Activated naive CD8-positive, alpha-beta T cell treated with anti-CD3 and anti-CD28 coated beads, Interleukin-2, amount 50 U/mL, for 24 hours (primary cell): Measurements from ENCODE around the gene ZNF382.
"Not testable (repeated sequence)": the region's sequence is repeated elsewhere in the genome, so short reads cannot be mapped to it uniquely, and the experiment has no call there.

Source experiments
- ATAC-seq: fragments of 150-1000 bp; cut with Tn5 transposase; one replicate; pipeline ENCODE4 v1.10.0; 2021
- DNase-seq: peaks from one replicate; pipeline ENCODE4 v3.0.0; 2021
- H3K27ac Mint-ChIP-seq: one replicate; pipeline ENCODE4 v1.8.0; 2021; ENCODE audit warnings: mild to moderate bottlenecking, mixed read lengths
- H3K27me3 Mint-ChIP-seq: one replicate; pipeline ENCODE4 v1.8.0; 2021; ENCODE audit warnings: mixed read lengths
- H3K36me3 Mint-ChIP-seq: one replicate; pipeline ENCODE4 v1.8.0; 2021; ENCODE audit warnings: low read depth, mixed read lengths
- H3K4me1 Mint-ChIP-seq: one replicate; pipeline ENCODE4 v1.8.0; 2021; ENCODE audit warnings: mixed read lengths
- H3K4me3 Mint-ChIP-seq: one replicate; pipeline ENCODE4 v1.8.0; 2021; ENCODE audit warnings: mild to moderate bottlenecking, moderate library complexity, mixed read lengths
- H3K9me3 Mint-ChIP-seq: one replicate; pipeline ENCODE4 v1.8.0; 2021; ENCODE audit warnings: mixed read lengths

ZNF382 gene

GRCh38 chr19:36605101-36605876, at the start of gene ZNF382:
Gene ZNF382 (plus strand): TSS chr19:36605313. CDS start chr19:36609915, 4,602 bp downstream.
- Mint-ChIP-seq H3K9me3 (peaks cover 32% of the 10 kb centered on the region), H3K4me1 (peaks cover 18% of the 10 kb centered on the region)

GRCh38 chr19:36564391-36564790, 40.7 kb upstream of the ZNF382 start:
- peaks cover 97% of the 10 kb centered on the region for H3K36me3 Mint-ChIP-seq
- DNase-seq: no peak
- H3K27me3 Mint-ChIP-seq: no peaks in the 10 kb centered on the region
- H3K9me3 Mint-ChIP-seq: peaks cover 67% of the 10 kb centered on the region
- ATAC-seq: no peak
- no peak overlapping the region for H3K27ac Mint-ChIP-seq
- H3K4me1 Mint-ChIP-seq: peaks cover 6% of the 10 kb centered on the region
- no peak overlapping the region for H3K4me3 Mint-ChIP-seq

More at GRCh38 chr19:36605101-36605876, at the start of gene ZNF382:
- H3K27ac Mint-ChIP-seq: peak within 1 kb of the TSS; percentile 95
- H3K27me3 Mint-ChIP-seq: peaks cover 2% of the 10 kb centered on the region
- ATAC-seq: peak; percentile 82
- peak; percentile 88 for DNase-seq
- peaks cover 53% of the 10 kb centered on the region for H3K36me3 Mint-ChIP-seq
- peak within 1 kb of the TSS; percentile 94 for H3K4me3 Mint-ChIP-seq

GRCh38 chr19:36572593-36573019, 32.5 kb upstream of the ZNF382 start:
- Mint-ChIP-seq H3K4me1 (peaks cover 36% of the 10 kb centered on the region), H3K27me3 (no peaks in the 10 kb centered on the region), H3K36me3 (peaks cover 81% of the 10 kb centered on the region), H3K4me3 (peak overlapping the region; percentile 90), H3K27ac (peak overlapping the region; percentile 92), H3K9me3 (peaks cover 38% of the 10 kb centered on the region)
- ATAC-seq (no peak), DNase-seq (no peak)

- peak; percentile 80 for DNase-seq
- Mint-ChIP-seq H3K4me3 (peak within 1 kb of the TSS; percentile 90), H3K27me3 (no peaks in the 10 kb centered on the region), H3K36me3 (peaks cover 79% of the 10 kb centered on the region), H3K4me1 (peaks cover 36% of the 10 kb centered on the region), H3K27ac (peak within 1 kb of the TSS; percentile 92), H3K9me3 (peaks cover 33% of the 10 kb centered on the region)
- ATAC-seq: peak; percentile 97
These were observed 31.9 kb upstream of the ZNF382 start, which contains the start of gene ZNF529 for GRCh38 chr19:36573020-36573894. Gene ZNF529 (minus strand): TSS chr19:36573292. CDS start chr19:36572346, 946 bp downstream.

GRCh38 chr19:36573895-36574720, 31.0 kb upstream of the ZNF382 start:
- peaks cover 79% of the 10 kb centered on the region for H3K36me3 Mint-ChIP-seq
- peak overlapping the region; percentile 92 for H3K27ac Mint-ChIP-seq
- H3K4me1 Mint-ChIP-seq: peaks cover 31% of the 10 kb centered on the region
- ATAC-seq (no peak), DNase-seq (no peak)
- peaks cover 29% of the 10 kb centered on the region for H3K9me3 Mint-ChIP-seq
- H3K27me3 Mint-ChIP-seq: no peaks in the 10 kb centered on the region
- H3K4me3 Mint-ChIP-seq: peak overlapping the region; percentile 90

GRCh38 chr19:36574741-36575140, 30.4 kb upstream of the ZNF382 start:
- H3K4me1 Mint-ChIP-seq: peaks cover 29% of the 10 kb centered on the region
- H3K27ac Mint-ChIP-seq: peak overlapping the region; percentile 44
- ATAC-seq (no peak), DNase-seq (no peak)
- no peaks in the 10 kb centered on the region for H3K27me3 Mint-ChIP-seq
- H3K4me3 Mint-ChIP-seq: peak overlapping the region; percentile 90
- H3K9me3 Mint-ChIP-seq: peaks cover 31% of the 10 kb centered on the region
- peaks cover 78% of the 10 kb centered on the region for H3K36me3 Mint-ChIP-seq

GRCh38 chr19:36577271-36577996, 27.7 kb upstream of the ZNF382 start:
- Mint-ChIP-seq H3K9me3 (peaks cover 40% of the 10 kb centered on the region), H3K4me3 (no peak overlapping the region), H3K27me3 (no peaks in the 10 kb centered on the region), H3K36me3 (peaks cover 83% of the 10 kb centered on the region), H3K4me1 (peaks cover 21% of the 10 kb centered on the region), H3K27ac (no peak overlapping the region)
- no peak for ATAC-seq
- DNase-seq: no peak

GRCh38 chr19:36579255-36579654, 25.9 kb upstream of the ZNF382 start:
- Mint-ChIP-seq H3K27me3 (no peaks in the 10 kb centered on the region), H3K4me1 (peaks cover 9% of the 10 kb centered on the region), H3K4me3 (no peak overlapping the region), H3K27ac (no peak overlapping the region), H3K9me3 (peaks cover 45% of the 10 kb centered on the region), H3K36me3 (peaks cover 85% of the 10 kb centered on the region)
- DNase-seq (no peak), ATAC-seq (no peak)

GRCh38 chr19:36602681-36603080, 2.4 kb upstream of the ZNF382 start:
- peaks cover 46% of the 10 kb centered on the region for H3K36me3 Mint-ChIP-seq
- DNase-seq, H3K27ac Mint-ChIP-seq, ATAC-seq, H3K4me3 Mint-ChIP-seq, H3K27me3 Mint-ChIP-seq: not testable (repeated sequence)
- H3K9me3 Mint-ChIP-seq: peaks cover 29% of the 10 kb centered on the region
- peaks cover 18% of the 10 kb centered on the region for H3K4me1 Mint-ChIP-seq

- Mint-ChIP-seq H3K4me1 (peaks cover 18% of the 10 kb centered on the region), H3K9me3 (peaks cover 34% of the 10 kb centered on the region), H3K4me3 (peak overlapping the region; percentile 94), H3K27me3 (peaks cover 2% of the 10 kb centered on the region), H3K27ac (peak overlapping the region; percentile 95), H3K36me3 (peaks cover 49% of the 10 kb centered on the region)
- peak; percentile 98 for ATAC-seq
- peak; percentile 86 for DNase-seq
These were observed 435 bp upstream of the ZNF382 start for GRCh38 chr19:36604656-36605100.

- Mint-ChIP-seq H3K36me3 (peaks cover 56% of the 10 kb centered on the region), H3K27ac (peak overlapping the region; percentile 95), H3K4me1 (peaks cover 18% of the 10 kb centered on the region), H3K27me3 (peaks cover 2% of the 10 kb centered on the region), H3K9me3 (peaks cover 32% of the 10 kb centered on the region), H3K4me3 (peak overlapping the region; percentile 94)
- ATAC-seq: no peak
- no peak for DNase-seq
These were observed 865 bp downstream of the ZNF382 start for GRCh38 chr19:36605877-36606478.

GRCh38 chr19:36627057-36627456, 21.9 kb downstream of the ZNF382 start:
- Mint-ChIP-seq H3K27ac (no peak overlapping the region), H3K4me3 (no peak overlapping the region), H3K9me3 (peaks cover 59% of the 10 kb centered on the region)

GRCh38 chr19:36635342-36635741, 30.2 kb downstream of the ZNF382 start:
- H3K36me3 Mint-ChIP-seq: peaks cover 62% of the 10 kb centered on the region
- DNase-seq (no peak), ATAC-seq (no peak)
- no peaks in the 10 kb centered on the region for H3K4me1 Mint-ChIP-seq
- H3K27me3 Mint-ChIP-seq: no peaks in the 10 kb centered on the region
- H3K9me3 Mint-ChIP-seq: peaks cover 65% of the 10 kb centered on the region
- H3K27ac Mint-ChIP-seq: no peak overlapping the region
- no peak overlapping the region for H3K4me3 Mint-ChIP-seq

More at GRCh38 chr19:36627057-36627456, 21.9 kb downstream of the ZNF382 start:
- Mint-ChIP-seq H3K36me3 (peaks cover 73% of the 10 kb centered on the region), H3K4me1 (no peaks in the 10 kb centered on the region), H3K27me3 (no peaks in the 10 kb centered on the region)
- ATAC-seq (no peak), DNase-seq (no peak)
